GM18907 (cell line): ENCODE measurements around the gene TXNDC12.

Experiments used
- ATAC-seq: cut with Tn5 transposase; IDR thresholded peaks from one replicate; pipeline ENCODE4 v1.9.1; 2021; ENCODE audit warnings: mild to moderate bottlenecking, moderate library complexity; ENCODE audit not compliant: unreplicated experiment

Gene TXNDC12

DNA sequence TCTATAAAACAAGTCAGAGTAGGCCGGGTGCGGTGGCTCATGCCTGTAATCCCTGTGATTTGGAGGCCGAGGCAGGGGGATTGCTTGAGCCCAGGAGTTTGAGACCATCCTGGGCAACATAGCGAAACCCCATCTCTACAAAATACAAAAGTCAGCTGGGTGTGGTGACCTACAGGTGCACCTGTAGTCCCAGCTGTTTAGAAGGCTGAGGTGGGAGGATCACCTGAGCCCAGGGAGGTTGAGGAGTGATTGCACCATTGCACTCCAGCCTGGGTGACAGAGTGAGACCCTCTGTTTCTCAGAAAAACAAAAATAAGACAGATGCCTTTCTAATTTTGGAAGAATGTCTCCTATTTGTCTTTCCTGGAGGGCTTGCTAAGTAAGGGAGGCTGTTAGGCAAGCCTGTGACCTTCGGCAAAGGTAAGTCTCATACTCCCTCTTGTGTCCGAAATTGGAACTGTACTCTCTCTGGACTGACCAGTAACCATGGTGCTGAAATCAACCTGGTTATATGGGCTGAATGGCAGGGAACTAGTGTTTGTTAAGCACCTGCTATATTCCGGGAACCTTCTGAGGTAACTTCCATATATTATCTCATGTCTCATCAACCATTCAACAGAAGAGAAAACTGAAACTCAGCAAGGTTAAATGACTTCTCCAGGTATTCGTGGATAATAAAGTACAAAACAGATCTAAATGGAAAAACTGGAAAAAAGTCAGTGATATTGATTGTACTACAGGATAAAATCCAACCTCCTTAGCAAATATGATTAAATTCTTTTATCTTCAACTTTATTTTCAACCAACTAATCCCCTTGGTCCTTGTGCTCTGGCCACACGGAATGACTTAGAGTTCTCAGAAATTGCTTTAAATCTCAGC, 52.7 kb downstream of the TXNDC12 start:
- ATAC-seq = peak; percentile 82

- no peak for ATAC-seq
These were observed 56.3 kb downstream of the TXNDC12 start for GRCh38 chr1:51998701-51999100.

- no peak for ATAC-seq
These were observed 57.0 kb downstream of the TXNDC12 start for GRCh38 chr1:51997974-51998382.

- ATAC-seq = peak; percentile 73
These were observed 64.5 kb downstream of the TXNDC12 start, which contains the start of gene RAB3B for GRCh38 chr1:51990478-51990965. RAB3B (minus strand) TSS chr1:51990700; CDS start chr1:51977117, 13,583 bp downstream.

DNA sequence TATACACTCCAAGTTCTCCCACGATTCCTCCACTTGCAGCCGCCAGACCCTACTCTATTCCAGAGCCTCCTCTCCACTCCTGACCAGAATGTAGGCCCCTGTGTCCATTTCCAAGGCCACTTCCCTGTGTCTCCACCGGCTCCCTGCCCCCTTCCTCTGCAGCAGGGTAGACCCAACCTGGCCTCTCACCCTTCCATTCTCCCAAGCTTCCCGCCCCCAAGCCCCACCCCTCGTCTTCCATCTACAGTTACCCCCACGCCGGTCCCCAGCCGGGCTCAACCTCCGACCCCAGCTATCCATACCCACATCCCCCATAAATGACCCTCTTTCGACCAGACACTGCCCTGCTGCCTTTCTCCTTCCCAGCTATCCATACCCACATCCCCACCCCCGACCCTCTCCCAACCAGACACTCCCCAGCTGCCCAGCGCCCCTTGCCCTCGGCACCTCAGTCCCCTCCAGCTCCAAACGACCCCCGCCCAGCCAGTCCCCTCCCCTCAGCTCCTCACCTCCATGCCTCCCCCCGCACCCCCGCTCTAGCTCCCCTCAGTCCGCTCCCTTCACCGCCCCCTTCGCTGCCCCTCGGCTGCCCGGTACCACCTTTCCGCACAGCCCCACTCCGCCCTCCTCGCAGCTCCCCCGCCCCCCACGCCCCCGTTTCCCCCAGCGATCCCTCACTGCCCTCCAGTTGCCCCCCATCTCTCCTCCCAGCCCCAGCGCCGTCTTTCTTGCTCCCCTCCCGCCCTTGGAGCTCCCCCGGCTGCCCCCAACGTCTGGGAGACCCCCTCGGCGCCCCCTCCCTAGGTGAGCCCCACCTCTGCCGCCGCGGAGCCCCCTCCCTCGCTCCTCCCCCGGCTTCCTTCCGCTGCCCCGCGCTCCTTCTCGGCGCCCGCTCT, 65.2 kb downstream of the TXNDC12 start:
- ATAC-seq = no peak

DNA sequence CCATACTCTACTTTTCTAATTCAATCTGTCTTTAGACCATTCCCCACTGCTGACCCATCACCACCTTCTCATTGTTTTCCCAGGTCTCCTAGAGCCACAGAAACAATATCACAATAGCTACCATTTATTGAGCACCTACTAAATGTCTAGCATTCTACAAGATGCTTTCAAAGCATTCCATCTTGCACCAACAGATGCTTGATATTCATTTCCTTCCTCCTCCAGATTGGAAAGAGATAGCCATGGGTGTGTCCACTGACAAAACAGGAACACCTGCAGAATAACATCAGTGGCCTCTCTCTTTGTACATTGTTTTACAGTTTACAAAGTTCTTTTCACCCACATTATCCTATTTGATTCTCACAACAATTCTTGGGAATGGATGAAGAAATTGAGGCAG, 66.7 kb downstream of the TXNDC12 start:
- no peak for ATAC-seq

- no peak for ATAC-seq
These were observed 68.3 kb downstream of the TXNDC12 start for GRCh38 chr1:51986718-51987117.

GRCh38 chr1:51982161-51982560, 72.8 kb downstream of the TXNDC12 start:
- ATAC-seq = no peak

DNA sequence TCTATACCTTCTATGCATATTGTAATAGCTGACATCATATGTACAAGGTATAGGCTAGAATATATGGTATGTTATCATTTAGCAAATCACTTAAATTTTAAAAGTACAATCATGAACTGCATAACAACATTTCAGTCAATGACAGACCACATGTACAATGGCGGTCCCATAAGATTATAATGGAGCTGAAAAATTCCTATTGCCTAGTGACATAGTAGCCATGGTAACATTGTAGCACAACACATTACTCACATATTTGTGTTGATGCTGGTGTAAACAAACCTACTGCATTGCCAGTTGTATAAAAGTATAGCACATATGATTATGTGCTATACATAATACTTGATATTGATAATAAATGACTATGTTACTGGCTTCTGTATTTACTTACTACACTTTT, 73.4 kb downstream of the TXNDC12 start:
- ATAC-seq = no peak

- no peak for ATAC-seq
These were observed 76.9 kb downstream of the TXNDC12 start for GRCh38 chr1:51978099-51978498.

DNA sequence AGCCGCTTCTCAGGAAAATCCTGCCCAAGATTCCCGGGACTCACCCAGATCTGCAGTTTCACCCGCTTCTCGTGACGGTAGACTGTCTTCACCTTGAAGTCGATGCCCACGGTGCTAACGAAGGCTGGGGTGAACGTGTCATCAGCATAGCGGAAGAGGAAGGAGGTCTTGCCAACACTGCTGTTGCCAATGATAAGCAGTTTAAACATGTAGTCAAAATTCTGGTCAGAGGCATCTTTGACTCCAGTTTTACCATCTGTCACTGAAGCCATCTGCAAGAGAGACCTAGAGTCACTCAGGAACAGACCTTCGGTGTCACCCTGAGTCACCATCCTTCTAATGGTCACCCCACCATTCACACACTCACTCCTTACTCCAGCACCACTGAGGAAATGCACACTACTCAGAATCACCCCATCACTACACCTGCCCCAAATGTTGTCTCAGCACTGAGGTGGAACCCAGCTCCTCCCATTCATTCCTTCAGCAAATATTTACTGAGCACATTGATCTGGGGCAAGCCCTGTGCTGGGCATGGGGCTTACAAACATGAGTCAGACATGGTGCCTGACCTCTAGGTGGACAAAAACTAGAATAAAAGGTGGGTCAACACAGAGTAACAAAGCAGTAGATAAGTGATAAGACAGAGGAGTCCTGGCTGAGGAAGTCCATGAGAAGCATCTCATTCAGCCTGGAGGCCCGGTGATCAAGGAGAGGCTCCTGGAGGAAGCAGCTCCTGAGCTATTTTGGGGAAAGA, 78.0 kb downstream of the TXNDC12 start:
- ATAC-seq = no peak

- peak; percentile 44 for ATAC-seq
These were observed 81.2 kb downstream of the TXNDC12 start for GRCh38 chr1:51973587-51974474.
